ENCODE data around the gene ACOT11. TPM values are rescaled to one million over a fixed set of nuclear protein-coding genes. Genes with fewer than 3 reads are reported as not detected.

The ACOT11 gene
- total RNA-seq, 1 experiment from 2014 or later: 1.9 TPM

DNA sequence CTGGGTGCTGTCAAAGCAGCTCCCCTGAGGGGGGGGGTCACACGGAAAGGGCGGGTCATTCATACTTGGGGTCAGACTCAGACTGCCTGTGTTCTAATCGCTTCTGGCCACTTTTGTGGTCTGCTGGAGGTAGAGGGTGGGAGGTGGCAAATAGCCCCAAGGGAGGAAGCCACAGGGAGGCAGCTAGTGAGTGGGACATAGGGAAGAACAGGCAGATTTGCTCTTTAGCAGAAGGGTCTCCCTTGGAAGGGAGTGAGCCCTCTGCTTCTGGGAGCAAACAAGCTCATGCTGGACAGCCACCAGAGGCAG, 24.5 kb downstream of the ACOT11 start:
- no peak for ATAC-seq
- ChIA-PET CTCF (no interaction called here), POLR2A (no interaction called here)
- TF ChIP-seq, protein P1, sequence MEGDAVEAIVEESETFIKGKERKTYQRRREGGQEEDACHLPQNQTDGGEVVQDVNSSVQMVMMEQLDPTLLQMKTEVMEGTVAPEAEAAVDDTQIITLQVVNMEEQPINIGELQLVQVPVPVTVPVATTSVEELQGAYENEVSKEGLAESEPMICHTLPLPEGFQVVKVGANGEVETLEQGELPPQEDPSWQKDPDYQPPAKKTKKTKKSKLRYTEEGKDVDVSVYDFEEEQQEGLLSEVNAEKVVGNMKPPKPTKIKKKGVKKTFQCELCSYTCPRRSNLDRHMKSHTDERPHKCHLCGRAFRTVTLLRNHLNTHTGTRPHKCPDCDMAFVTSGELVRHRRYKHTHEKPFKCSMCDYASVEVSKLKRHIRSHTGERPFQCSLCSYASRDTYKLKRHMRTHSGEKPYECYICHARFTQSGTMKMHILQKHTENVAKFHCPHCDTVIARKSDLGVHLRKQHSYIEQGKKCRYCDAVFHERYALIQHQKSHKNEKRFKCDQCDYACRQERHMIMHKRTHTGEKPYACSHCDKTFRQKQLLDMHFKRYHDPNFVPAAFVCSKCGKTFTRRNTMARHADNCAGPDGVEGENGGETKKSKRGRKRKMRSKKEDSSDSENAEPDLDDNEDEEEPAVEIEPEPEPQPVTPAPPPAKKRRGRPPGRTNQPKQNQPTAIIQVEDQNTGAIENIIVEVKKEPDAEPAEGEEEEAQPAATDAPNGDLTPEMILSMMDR (IDR thresholded peaks at IDR 0.05): no peak
- no peak for TF ChIP-seq TCF7L2 (IDR thresholded peaks at IDR 0.05; ENCODE audit: low read depth, low read length)
- TF ChIP-seq SIN3A (IDR thresholded peaks at IDR 0.05; ENCODE audit: borderline replicate concordance, insufficient read depth, low read depth, low read length): no peak
- no peak for TF ChIP-seq POLR2AphosphoS5 (IDR thresholded peaks at IDR 0.05; ENCODE audit: low read depth, low read length)
- TF ChIP-seq, protein P2, sequence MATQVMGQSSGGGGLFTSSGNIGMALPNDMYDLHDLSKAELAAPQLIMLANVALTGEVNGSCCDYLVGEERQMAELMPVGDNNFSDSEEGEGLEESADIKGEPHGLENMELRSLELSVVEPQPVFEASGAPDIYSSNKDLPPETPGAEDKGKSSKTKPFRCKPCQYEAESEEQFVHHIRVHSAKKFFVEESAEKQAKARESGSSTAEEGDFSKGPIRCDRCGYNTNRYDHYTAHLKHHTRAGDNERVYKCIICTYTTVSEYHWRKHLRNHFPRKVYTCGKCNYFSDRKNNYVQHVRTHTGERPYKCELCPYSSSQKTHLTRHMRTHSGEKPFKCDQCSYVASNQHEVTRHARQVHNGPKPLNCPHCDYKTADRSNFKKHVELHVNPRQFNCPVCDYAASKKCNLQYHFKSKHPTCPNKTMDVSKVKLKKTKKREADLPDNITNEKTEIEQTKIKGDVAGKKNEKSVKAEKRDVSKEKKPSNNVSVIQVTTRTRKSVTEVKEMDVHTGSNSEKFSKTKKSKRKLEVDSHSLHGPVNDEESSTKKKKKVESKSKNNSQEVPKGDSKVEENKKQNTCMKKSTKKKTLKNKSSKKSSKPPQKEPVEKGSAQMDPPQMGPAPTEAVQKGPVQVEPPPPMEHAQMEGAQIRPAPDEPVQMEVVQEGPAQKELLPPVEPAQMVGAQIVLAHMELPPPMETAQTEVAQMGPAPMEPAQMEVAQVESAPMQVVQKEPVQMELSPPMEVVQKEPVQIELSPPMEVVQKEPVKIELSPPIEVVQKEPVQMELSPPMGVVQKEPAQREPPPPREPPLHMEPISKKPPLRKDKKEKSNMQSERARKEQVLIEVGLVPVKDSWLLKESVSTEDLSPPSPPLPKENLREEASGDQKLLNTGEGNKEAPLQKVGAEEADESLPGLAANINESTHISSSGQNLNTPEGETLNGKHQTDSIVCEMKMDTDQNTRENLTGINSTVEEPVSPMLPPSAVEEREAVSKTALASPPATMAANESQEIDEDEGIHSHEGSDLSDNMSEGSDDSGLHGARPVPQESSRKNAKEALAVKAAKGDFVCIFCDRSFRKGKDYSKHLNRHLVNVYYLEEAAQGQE (IDR thresholded peaks at IDR 0.05; ENCODE audit: insufficient read depth in 1 of 2, low read depth in 2 of 2, low read length in 1 of 2): no peak
- H3K4me1 ChIP-seq (ENCODE audit: control insufficient read depth, insufficient read depth, low read length): no peaks in the 10 kb centered on the region
- no peaks in the 10 kb centered on the region for H3K27me3 ChIP-seq (ENCODE audit: control insufficient read depth, insufficient read depth, low read length)
- H3K9me3 ChIP-seq (ENCODE audit: control insufficient read depth, insufficient read depth, low read depth, low read length): no peaks in the 10 kb centered on the region
- H3K36me3 ChIP-seq (ENCODE audit: control insufficient read depth, insufficient read depth, low read length): no peaks in the 10 kb centered on the region
- in situ Hi-C loops (cut with HindIII; ENCODE audit: low pct_unique_long_range_greater_than_20kb, low sequenced_read_pairs): no loop called here
- no peak overlapping the region for H3K27ac ChIP-seq (ENCODE audit: low read length)
- intact Hi-C loops (cut with micrococcal nuclease; ENCODE audit: unreplicated experiment): no loop called here
- no peak overlapping the region for H3K4me3 ChIP-seq (ENCODE audit: low read depth in 2 of 2, low read length in 2 of 2)
- BruUV-seq (replicated peaks): no TSS peak
- no peak for DNase-seq (ENCODE audit: low read depth, low spot score)

- no TSS peak for BruUV-seq (replicated peaks)
- H3K27ac ChIP-seq (ENCODE audit: low read length): no peak overlapping the region
- intact Hi-C loops (cut with micrococcal nuclease; ENCODE audit: unreplicated experiment): no loop called here
- no peaks in the 10 kb centered on the region for H3K4me1 ChIP-seq (ENCODE audit: control insufficient read depth, insufficient read depth, low read length)
- H3K9me3 ChIP-seq (ENCODE audit: control insufficient read depth, insufficient read depth, low read depth, low read length): no peaks in the 10 kb centered on the region
- in situ Hi-C loops (cut with HindIII; ENCODE audit: low pct_unique_long_range_greater_than_20kb, low sequenced_read_pairs): no loop called here
- DNase-seq (ENCODE audit: low read depth, low spot score): no peak
- ATAC-seq: no peak
- ChIA-PET POLR2A (no interaction called here), CTCF (interaction anchor here (0.6 kb wide), 1 partner anchor 188 kb away, joined by 11 read pairs; no protein-coding TSS in a partner anchor)
- no peaks in the 10 kb centered on the region for H3K36me3 ChIP-seq (ENCODE audit: control insufficient read depth, insufficient read depth, low read length)
- TF ChIP-seq POLR2AphosphoS5 (IDR thresholded peaks at IDR 0.05; ENCODE audit: low read depth, low read length) (no peak), SIN3A (IDR thresholded peaks at IDR 0.05; ENCODE audit: borderline replicate concordance, insufficient read depth, low read depth, low read length) (no peak), TCF7L2 (IDR thresholded peaks at IDR 0.05; ENCODE audit: low read depth, low read length) (no peak)
- TF ChIP-seq, protein P2 (IDR thresholded peaks at IDR 0.05; ENCODE audit: insufficient read depth in 1 of 2, low read depth in 2 of 2, low read length in 1 of 2): no peak
- TF ChIP-seq, protein P1 (IDR thresholded peaks at IDR 0.05): no peak
- no peaks in the 10 kb centered on the region for H3K27me3 ChIP-seq (ENCODE audit: control insufficient read depth, insufficient read depth, low read length)
- H3K4me3 ChIP-seq (ENCODE audit: low read depth in 2 of 2, low read length in 2 of 2): no peak overlapping the region
Measured at GRCh38 chr1:54574158-54574778, 26.2 kb downstream of the ACOT11 start.
